IMR-90 (cell line): Measurements from ENCODE around the gene TREM1.

Source experiments
- CTCF ChIP-seq: conservative IDR thresholded peaks from 2 replicates; pipeline ENCODE4 v1.5.1; 2012; ENCODE audit warnings: mild to moderate bottlenecking, low read depth, low read length, improper control_type of control experiment
- RFX5 ChIP-seq: IDR thresholded peaks from 2 replicates; pipeline ENCODE4 v1.8.0; 2012; ENCODE audit warnings: low read depth, mild to moderate bottlenecking, low read length, moderate library complexity
- SMC3 ChIP-seq: fragments of 150-350 bp; IDR thresholded peaks from 2 replicates; pipeline ENCODE4 v1.6.1; 2016; ENCODE audit warnings: low read depth, mild to moderate bottlenecking, antibody characterized with exemption, low read length, moderate library complexity

- TF ChIP-seq CTCF (no peak), RFX5 (no peak), SMC3 (no peak)
Measured at GRCh38 chr6:41236276-41236675, 50.2 kb downstream of the TREM1 start.
